ENCODE results near the gene SYT2.
"Not testable (repeated sequence)": the region's sequence is repeated elsewhere in the genome, so short reads cannot be mapped to it uniquely, and the experiment has no call there.

SYT2 gene

DNA sequence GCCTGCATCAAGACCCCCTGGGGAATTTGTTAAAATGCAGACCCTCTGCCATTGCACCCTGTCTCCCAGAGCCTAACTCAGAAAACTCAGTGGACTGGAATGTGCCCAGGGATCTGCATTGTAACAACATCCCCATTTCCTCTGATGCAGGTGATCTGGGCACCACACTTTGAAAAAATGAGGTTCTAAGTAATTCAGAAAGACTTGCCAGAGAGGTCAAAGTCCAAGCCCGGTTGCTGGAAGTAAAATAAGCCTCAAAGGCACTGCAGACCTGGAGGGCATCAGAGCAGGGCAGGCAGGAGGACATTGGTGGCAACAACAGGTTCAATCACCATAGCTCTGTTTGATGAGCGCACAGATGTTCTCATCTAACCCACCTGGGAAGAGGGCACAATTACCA lies 90.7 kb downstream of the SYT2 start:
- TF ChIP-seq, protein P1, sequence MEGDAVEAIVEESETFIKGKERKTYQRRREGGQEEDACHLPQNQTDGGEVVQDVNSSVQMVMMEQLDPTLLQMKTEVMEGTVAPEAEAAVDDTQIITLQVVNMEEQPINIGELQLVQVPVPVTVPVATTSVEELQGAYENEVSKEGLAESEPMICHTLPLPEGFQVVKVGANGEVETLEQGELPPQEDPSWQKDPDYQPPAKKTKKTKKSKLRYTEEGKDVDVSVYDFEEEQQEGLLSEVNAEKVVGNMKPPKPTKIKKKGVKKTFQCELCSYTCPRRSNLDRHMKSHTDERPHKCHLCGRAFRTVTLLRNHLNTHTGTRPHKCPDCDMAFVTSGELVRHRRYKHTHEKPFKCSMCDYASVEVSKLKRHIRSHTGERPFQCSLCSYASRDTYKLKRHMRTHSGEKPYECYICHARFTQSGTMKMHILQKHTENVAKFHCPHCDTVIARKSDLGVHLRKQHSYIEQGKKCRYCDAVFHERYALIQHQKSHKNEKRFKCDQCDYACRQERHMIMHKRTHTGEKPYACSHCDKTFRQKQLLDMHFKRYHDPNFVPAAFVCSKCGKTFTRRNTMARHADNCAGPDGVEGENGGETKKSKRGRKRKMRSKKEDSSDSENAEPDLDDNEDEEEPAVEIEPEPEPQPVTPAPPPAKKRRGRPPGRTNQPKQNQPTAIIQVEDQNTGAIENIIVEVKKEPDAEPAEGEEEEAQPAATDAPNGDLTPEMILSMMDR (IDR thresholded peaks at IDR 0.05; ENCODE audit: borderline replicate concordance, insufficient read depth, low read depth, low read length): no peak
- no peak overlapping the region for H3K4me3 ChIP-seq (ENCODE audit: low read depth, low read length)

DNA sequence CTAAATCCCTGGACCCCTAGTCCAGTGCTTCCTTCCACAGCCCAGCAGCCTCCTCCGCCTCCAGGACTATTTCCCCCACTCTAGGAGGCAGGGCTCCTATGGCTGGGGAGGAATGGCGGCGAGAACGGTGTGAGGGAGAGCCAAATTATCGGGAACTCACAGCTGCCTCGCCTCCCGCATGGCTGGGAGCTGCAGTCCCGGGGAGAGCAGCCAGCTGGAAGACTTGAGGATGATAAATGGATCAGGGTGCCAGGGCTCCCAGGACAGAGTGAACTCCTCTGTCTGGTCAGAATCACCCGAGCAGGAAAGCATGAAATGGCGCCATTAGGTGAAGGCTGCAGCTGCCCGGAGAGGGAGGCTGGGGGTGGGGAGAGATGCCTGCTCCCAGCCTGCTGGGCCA lies 91.2 kb downstream of the SYT2 start:
- not testable (repeated sequence) for H3K4me3 ChIP-seq (ENCODE audit: low read depth, low read length)

DNA sequence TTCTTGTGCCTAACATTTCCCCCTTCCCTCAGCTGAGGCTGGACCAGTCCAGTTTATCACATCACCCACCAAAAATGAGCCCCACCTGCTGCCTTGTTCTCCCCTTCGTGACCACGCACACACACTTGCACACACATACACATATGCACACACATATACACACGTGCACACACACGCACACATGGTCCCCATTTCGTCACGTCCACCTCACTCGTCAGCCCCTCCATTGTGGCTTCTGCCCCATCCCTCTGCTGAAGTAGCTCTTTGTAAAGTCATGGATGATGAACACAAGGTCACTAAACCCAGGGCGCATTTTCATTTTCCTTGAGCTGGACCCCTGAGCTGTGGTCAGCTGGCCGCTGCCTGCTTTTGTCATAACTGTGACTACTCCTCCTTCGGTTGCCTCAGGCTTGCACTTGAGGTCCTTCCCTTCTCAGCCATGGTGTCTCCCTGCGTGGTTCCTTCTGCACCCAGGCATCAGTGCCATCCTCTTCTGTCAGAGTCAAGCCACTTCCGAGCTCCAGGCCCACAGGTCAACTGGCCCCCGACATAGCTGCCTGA lies 93.8 kb downstream of the SYT2 start:
- H3K4me3 ChIP-seq (ENCODE audit: low read depth, low read length): no peak overlapping the region
- TF ChIP-seq, protein P1 (IDR thresholded peaks at IDR 0.05; ENCODE audit: borderline replicate concordance, insufficient read depth, low read depth, low read length): no peak

DNA sequence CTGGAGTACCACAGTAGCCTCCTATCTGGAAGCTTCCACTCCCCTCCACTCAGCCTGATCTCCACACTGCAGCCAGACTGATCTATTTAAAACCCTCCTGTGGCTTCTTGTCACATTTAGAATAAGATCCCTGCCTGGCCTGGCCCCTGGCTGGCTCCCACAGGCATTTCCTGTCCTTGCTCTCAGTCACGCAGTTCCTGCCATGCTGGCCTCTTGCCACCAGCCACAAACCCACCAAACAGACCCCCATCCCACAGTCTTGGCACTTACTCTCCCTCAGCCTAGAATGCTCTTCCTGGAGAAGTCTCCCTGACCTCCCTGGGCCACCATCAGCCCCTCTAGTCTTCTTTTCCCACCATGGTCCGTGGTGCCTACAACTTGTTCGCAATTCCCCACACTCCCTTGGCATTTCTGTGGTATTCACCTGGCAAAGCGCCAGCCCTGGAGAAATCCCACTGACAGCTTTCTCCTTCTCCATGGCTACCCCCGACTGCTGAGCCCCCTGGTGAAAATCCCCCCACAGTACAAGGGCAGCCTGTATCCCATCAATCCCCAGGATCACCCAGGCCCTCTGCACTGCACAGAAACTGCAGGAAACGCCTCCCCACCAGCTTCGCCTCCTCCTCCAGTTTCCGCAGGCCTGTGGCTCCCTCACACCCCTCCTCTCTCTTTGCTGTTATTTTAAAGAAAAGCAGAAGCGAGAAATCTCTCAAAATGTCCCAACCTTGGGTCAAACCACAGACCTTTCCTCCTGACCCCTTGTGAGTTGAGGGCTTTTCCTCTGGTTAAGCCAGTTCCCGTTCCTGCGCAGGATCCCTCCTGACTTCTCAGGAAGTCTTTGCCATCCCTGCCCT lies 94.5 kb downstream of the SYT2 start:
- TF ChIP-seq, protein P1 (IDR thresholded peaks at IDR 0.05; ENCODE audit: borderline replicate concordance, insufficient read depth, low read depth, low read length): no peak
- peak overlapping the region; percentile 16 for H3K4me3 ChIP-seq (ENCODE audit: low read depth, low read length)

DNA sequence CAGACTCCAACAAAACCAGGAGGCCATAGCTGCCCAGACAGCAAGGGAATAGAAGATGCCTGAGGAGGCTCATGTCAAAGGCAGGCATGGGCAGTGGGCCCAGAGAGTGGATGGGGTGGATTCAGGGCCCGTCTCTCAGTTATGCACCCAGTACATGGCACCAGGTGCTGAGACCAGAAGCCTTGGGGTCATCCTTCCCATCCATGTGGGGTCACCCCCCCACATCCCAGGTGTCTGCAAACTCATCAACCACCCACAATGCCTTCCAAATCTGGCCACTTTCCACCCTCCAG lies 95.1 kb downstream of the SYT2 start:
- not testable (repeated sequence) for H3K4me3 ChIP-seq (ENCODE audit: low read depth, low read length)

DNA sequence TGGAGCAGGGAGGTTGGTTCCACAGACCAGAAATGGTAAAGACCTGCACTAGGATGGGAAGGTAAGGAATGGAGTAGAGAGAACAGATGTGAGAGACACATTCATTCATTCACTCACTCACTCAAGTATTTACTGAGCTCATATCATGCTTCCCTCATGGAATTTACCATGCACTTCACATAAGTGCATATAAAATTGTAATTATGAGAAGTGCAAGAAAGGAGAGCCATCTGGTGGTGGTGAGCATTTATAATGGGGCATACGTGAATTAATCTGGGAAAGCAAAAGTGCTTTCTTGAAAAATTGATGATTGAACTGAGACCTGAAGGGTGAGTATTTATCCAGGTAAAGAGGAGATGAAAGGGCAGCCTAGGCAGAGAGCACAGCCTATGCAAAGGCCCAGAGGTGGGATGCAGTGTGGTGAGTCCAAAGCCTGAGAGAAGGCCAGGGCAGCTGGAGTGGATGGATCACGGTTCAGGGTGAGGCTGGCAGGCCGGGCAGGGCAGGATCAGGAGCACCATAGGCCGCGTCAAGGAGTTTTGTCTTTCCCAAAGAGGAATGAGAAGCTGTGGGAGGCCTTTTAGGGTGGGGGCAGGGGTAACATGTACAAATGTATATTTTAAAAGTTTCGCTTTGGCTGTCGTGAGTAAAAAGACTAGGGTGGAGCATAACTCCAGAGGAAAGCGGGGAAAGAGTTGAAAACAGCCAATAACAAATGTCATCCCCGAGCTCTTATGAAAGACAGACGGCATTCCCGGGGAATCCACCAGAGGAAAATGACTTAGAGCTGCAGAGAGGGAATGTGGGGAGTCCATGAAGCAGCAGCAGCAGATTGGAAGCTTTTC lies 95.7 kb downstream of the SYT2 start:
- not testable (repeated sequence) for H3K4me3 ChIP-seq (ENCODE audit: low read depth, low read length)

DNA sequence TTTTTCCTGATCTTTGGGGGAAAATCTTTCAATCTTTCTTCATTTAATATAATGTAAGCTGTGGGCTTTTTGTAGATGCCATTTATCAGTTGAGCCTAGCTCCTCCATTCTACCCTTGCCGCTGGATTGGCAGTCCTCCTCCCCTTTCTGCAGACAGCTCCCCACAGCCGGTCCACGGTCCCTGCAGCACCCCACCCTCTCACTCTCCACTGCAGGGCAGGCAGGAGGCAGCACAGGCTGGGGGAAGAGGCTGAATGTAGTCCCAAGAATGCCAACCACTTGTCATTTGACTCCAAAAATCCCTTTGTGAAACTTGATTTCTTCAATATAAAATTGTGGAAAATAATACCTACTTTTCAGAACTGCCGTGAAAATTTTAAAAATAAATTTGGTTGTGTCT lies 96.7 kb downstream of the SYT2 start:
- no peak overlapping the region for H3K4me3 ChIP-seq (ENCODE audit: low read depth, low read length)
- TF ChIP-seq, protein P1 (IDR thresholded peaks at IDR 0.05; ENCODE audit: borderline replicate concordance, insufficient read depth, low read depth, low read length): no peak

DNA sequence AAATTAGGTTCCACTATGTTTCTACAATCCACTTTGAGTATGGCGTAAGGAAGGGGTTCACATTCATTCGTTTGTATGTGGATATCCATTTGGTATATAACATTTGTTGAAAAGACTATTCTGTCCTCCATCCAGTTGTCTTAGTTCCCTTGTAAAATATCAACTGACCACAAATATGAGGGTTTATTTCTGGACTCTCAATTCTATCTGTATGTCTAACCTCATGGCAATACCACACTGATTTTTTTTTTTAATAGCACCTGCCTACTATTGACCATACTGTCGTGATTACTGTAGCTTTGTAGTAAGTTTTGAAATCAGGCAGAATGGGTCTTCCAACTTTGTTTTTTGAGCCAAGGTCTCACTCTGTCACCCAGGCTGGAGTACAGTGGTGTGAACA lies 98.2 kb downstream of the SYT2 start:
- not testable (repeated sequence) for H3K4me3 ChIP-seq (ENCODE audit: low read depth, low read length)

DNA sequence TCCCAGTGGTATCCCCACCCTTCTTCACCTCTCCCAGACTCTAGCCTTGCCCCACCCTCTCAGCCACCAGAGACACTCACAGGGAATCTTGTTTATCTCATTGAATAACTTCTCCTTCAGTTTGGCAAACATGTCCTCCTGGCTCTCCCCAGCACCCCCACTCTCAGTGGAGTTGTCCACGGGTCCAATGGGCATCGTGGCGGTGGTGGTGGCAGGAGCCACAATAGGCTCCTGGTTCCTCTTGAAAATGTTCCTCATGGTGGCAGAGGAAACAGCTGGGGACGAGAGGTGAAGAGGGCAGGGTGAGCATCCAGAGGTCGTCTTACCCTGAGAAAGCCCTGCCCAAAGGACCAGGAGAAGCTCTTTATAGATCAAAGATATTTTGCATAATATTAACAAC lies 104.7 kb downstream of the SYT2 start:
- H3K4me3 ChIP-seq (ENCODE audit: low read depth, low read length): no peak overlapping the region
- TF ChIP-seq, protein P1 (IDR thresholded peaks at IDR 0.05; ENCODE audit: borderline replicate concordance, insufficient read depth, low read depth, low read length): no peak

All from GM12875 (cell line).